Stimulated activated CD4-positive, alpha-beta T cell treated with anti-CD3 and anti-CD28 coated beads, TNF-alpha, amount 100 ng/mL, for 48 hours (primary cell): ENCODE measurements around the gene OR52D1.

Experiments used
- DNase-seq, 3 donors: peaks; one replicate each; pipeline ENCODE4 v3.0.0-alpha.2; 2020; ENCODE audit warnings: low read depth in 3 of 3

The OR52D1 gene

GRCh38 chr11:5488385-5488784 lies at the start of gene OR52D1:
Gene OR52D1 (plus strand): TSS chr11:5488685. CDS start chr11:5488707, 22 bp downstream.
- DNase-seq = no peak

GRCh38 chr11:5441414-5441813 lies 47.1 kb upstream of the OR52D1 start, which contains the start of gene OR51I1:
Gene OR51I1 (minus strand): TSS chr11:5441514. CDS start chr11:5441514, 0 bp downstream.
- DNase-seq = no peak

- DNase-seq = no peak
Observed at GRCh38 chr11:5443835-5444393, 44.6 kb upstream of the OR52D1 start.

DNA sequence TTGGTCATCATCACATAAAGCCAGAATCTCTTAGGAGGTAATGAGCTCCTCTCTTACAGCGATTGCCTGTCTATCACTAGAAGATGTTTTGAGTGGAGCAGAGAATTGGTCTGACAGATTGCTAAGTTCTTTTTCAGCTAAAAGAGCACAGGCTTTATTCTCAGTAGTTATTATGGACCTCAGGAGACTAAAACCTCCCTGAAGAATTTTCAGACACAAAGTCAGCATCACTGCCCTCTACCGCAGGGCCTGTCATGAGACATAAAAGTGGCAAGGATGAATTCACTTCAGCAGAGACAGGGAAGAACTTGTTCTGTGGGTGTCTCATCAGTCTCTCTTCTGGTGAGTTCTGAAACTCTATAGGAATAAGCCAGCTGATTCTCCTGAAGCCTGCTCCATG lies 39.5 kb upstream of the OR52D1 start, which contains the start of gene OR51I2:
TSS of gene OR51I2 (plus strand) at position 301 of the 400 bp plus-strand sequence. CDS start 4,166 bp downstream, outside the sequence.
- no peak for DNase-seq

DNA sequence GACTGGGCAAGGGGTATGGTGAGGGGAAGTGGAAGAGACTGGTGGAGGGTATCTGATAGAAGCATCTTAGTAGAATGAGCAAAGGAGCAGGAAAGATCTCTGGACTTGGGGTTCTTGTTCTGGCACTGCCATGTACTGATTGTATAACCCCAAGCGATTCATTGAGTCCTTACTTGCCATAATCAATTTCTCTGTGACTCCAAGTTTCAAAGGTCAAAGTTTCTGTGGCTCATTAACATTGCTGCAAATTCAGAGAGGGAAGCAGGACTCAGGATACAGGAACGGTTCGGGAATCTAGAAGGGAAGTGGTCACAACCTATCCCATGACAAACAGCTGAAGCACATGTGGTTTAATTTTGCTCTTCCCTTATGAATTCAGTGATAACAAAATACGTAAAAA lies 39.1 kb upstream of the OR52D1 start:
- DNase-seq = no peak

GRCh38 chr11:5460983-5461621 lies 27.4 kb upstream of the OR52D1 start:
- no peak for DNase-seq

DNA sequence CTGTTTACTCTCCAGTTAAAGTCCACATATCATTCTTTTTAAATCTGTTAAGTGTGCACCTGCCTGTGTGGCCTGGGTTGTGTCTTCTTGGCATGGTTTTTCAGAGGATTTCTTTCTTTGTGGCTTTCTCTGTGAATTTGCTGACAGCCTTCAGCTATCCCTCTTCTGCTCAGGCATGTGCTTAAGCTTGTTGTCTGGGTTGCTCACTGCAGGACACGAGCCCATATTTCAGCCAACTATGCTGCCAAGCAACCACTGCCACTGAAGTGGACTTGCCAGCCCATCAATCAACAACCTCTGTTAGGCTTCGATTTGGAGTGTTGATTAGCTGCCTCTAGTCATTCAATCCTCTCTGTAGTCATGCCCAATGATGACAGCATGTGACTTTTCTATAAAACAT lies 21.0 kb upstream of the OR52D1 start:
- DNase-seq = no peak

- no peak for DNase-seq
Observed at GRCh38 chr11:5473921-5474320, 14.6 kb upstream of the OR52D1 start.

GRCh38 chr11:5476186-5476819 lies 12.2 kb upstream of the OR52D1 start:
- peak in 2 of 3 donors; percentile 5 to 20 for DNase-seq

GRCh38 chr11:5486003-5486402 lies 2.5 kb upstream of the OR52D1 start:
- no peak for DNase-seq

DNA sequence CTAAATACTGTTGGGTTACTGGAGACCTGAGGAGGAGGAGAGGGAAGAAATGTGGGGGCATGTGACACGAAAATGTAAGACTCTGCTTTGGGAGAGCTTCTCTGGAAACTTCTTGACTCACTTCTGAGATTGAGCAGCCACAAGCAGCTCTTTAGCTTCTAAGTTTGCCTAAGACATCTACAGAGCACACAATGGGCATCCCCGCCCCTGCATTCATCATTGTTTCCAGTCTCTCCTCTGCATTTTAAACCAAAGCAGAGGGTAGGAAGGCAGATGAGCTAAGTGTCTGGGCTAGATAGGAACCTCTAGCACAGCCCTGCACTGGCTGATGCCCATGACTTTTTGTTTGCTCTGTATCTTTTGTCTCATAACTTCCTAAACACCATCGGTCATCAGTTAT lies 2.1 kb upstream of the OR52D1 start:
- peak in 2 of 3 donors; percentile 8 to 11 for DNase-seq

DNA sequence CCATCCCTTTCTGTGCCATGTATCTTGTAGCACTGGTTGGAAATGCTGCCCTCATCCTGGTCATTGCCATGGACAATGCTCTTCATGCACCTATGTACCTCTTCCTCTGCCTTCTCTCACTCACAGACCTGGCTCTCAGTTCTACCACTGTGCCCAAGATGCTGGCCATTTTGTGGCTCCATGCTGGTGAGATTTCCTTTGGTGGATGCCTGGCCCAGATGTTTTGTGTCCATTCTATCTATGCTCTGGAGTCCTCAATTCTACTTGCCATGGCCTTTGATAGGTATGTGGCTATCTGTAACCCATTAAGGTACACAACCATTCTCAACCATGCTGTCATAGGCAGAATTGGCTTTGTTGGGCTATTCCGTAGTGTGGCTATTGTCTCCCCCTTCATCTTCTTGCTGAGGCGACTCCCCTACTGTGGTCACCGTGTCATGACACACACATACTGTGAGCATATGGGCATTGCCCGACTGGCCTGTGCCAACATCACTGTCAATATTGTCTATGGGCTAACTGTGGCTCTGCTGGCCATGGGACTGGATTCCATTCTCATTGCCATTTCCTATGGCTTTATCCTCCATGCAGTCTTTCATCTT lies 414 bp downstream of the OR52D1 start:
- DNase-seq = no peak

DNA sequence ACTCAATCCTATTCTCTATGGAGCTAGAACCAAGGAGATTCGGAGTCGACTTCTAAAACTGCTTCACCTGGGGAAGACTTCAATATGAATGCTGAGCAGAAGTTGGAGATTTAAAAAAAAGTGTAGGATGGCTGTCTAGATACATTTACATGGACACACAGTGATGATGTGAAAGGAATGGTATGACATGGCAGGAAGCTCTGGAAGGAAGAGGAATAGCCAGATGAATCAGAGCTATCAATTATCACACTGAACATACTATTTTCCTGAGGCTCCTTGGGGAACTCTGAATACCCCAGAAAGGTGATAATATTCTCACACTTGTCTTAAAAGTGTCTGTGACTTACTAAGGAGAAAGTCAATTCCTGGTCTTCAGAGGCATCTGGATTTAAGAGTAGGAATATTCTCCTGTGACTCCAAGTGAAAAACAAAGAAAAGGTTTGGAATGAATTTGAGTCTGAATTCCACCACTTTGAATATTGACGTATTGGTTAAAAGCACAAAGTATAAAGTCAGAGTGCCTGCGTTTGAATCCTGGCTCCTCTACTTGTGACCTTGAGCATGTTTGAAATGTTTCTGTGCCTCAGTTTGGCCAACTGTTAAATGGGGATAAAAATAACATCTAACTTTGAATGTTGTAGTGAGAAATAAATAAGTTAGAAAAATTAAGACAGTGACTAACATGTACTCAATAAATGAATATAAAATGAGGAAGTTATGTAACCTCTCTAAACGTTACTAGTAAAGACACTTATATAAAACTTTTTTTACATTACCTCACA lies 1.3 kb downstream of the OR52D1 start:
- no peak for DNase-seq

DNA sequence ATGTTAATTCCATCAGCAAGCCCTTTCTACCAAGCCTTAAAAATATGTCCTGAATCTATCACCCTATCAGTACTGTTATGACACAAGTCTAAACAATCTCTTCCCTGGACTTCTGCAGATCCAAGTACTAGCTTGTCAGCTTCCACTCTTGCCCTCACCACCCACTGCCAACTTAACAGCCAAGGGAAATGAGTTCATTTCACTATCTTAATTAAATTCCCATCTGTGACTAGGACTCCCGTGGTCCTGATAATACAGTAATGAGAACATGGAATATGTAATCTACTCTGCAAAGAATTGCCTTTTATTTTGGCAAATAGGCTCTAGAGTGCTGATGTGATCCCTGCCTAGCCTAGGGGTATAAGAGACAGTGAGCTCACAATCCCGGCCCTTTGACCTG lies 11.2 kb downstream of the OR52D1 start:
- no peak for DNase-seq

DNA sequence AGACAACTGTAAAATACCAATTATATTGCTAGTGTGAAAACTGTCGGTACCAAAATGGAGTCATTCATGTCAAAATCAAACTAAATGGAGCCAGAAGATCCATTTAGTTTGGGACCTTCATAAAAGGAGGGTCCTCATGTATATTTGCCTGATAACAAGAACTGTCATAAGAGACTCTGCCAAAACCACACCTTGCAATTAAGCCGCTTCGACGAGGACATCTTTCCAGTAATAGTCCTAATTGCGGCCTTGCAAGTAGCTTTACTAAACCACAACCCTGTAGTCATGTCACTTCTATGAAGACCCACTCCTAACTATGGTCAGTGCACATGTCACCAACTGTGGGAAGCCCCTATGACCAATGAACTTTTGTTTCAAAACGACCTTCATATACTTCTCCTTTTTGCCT lies 11.9 kb downstream of the OR52D1 start:
- DNase-seq = no peak

- DNase-seq = no peak
Observed at GRCh38 chr11:5504403-5504921, 16.0 kb downstream of the OR52D1 start.

- DNase-seq = no peak
Observed at GRCh38 chr11:5505363-5506048, 17.0 kb downstream of the OR52D1 start.

DNA sequence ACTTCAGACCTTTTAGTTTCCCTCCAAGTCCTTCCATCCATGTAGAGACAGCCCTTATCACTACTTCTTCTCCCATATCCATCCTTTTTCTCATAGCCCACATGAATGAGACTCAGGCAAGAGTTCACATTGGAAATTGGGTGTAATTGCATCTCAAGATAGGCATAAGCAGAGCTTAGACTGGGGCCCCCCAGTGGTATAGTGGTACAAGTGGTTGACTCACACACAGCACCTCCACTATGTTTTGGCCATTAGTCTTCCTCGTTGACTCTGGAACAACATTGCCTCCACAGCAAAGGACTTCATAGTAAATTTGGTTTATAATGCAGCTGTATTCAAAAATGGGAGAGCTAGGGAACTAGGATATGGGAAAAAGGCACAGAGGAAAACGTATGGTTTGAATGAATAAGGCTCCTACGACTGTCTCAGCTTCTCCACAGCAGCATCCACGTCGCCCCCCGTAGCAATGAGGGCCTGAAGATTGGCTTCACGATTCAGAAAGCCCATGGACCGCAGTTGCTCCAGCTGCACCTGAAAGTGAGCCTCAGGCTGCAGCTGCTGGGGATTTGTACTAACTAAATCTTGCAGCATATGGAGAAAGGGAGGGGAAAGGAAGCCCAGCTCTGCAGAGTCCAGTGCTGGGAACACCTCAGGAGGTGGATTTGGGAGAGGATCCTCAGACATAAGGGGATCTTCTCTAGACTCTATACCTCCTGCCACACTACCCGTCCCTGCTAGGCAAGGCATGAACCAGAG lies 18.9 kb downstream of the OR52D1 start:
- no peak for DNase-seq

DNA sequence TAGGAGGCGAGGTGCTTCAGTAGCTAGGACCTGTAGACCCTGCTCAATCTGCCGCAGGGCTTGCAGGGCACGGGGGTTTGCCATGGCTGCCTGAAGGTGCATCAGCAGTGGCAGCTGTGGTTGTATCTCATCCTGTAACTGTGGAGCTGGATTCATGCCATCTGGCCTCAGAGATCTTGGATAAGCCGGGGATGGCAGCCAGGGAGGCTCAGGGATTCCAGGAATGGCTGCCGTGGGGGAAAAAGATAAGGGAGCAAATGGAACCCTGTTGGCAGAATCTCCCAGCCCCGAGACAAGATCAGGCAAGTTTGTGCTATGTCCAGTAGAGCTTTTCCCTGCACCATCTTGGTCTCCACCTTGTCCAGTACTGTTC lies 19.4 kb downstream of the OR52D1 start:
- DNase-seq = no peak

- DNase-seq = no peak
Observed at GRCh38 chr11:5508605-5509004, 20.1 kb downstream of the OR52D1 start.
